Neuronal stem cell (in vitro differentiated cells): ENCODE data around the gene SP4.

Source experiments
- DNase-seq: peaks from one replicate; pipeline ENCODE4 v3.0.0-alpha.2; 2013; ENCODE audit warnings: low spot score
- H2AFZ ChIP-seq: one replicate; pipeline ENCODE4 v1.6.1; 2013; ENCODE audit warnings: mild to moderate bottlenecking, low read length, inconsistent platforms
- H2AK5ac ChIP-seq: 2 replicates; pipeline ENCODE4 v1.6.1; 2013; ENCODE audit warnings: low read depth, mild to moderate bottlenecking, inconsistent platforms, low read length, moderate library complexity, mixed read lengths
- H2BK120ac ChIP-seq: 2 replicates; pipeline ENCODE4 v1.6.1; 2013; ENCODE audit warnings: low read depth, mild to moderate bottlenecking, inconsistent platforms, low read length, moderate library complexity, mixed read lengths
- H2BK12ac ChIP-seq: one replicate; pipeline ENCODE4 v1.6.1; 2013; ENCODE audit warnings: low read length, inconsistent platforms
- H2BK15ac ChIP-seq: 2 replicates; pipeline ENCODE4 v1.6.1; 2013; ENCODE audit warnings: mild to moderate bottlenecking, low read length, inconsistent platforms, mixed read lengths
- H2BK5ac ChIP-seq: one replicate; pipeline ENCODE4 v1.6.1; 2013; ENCODE audit warnings: inconsistent platforms, mild to moderate bottlenecking, low read length, moderate library complexity
- H3K14ac ChIP-seq: one replicate; pipeline ENCODE4 v1.6.1; 2013; ENCODE audit warnings: low read length, inconsistent platforms
- H3K18ac ChIP-seq: 2 replicates; pipeline ENCODE4 v1.6.1; 2013; ENCODE audit warnings: low read length, inconsistent platforms
- H3K23ac ChIP-seq: 2 replicates; pipeline ENCODE4 v1.6.1; 2013; ENCODE audit warnings: low read depth, mild to moderate bottlenecking, mixed read lengths, low read length, inconsistent platforms; ENCODE audit not compliant: poor library complexity
- H3K27ac ChIP-seq: replicated peaks from 3 replicates; pipeline ENCODE4 v1.5.1; 2013; ENCODE audit warnings: low read length, inconsistent platforms
- H3K27me3 ChIP-seq, 3 experiments: 2 replicates each; pipeline ENCODE4 v1.6.1; 2013; ENCODE audit warnings: low read length in 3 of 3, mild to moderate bottlenecking in 2 of 3, inconsistent platforms in 1 of 3, low read depth in 1 of 3, mixed read lengths in 1 of 3, moderate library complexity in 1 of 3; ENCODE audit not compliant: control insufficient read depth in 3 of 3, insufficient read depth in 3 of 3
- H3K36me3 ChIP-seq, 2 donors: replicated peaks in 1 of 2; 2 replicates each; pipeline ENCODE4 v1.6.1; 2013; ENCODE audit warnings: low read length in 2 of 2; ENCODE audit not compliant: control insufficient read depth in 2 of 2, insufficient read depth in 2 of 2
- H3K4ac ChIP-seq: 2 replicates; pipeline ENCODE4 v1.6.1; 2013; ENCODE audit warnings: inconsistent platforms, mild to moderate bottlenecking, low read length, moderate library complexity
- H3K4me1 ChIP-seq, 2 donors: 1 replicate in 1 of 2; 2 replicates in 1 of 2; pipeline ENCODE4 v1.6.1; 2013; ENCODE audit warnings: low read length in 2 of 2, low read depth in 1 of 2; ENCODE audit not compliant: control insufficient read depth in 2 of 2, insufficient read depth in 1 of 2
- H3K4me2 ChIP-seq: one replicate; pipeline ENCODE4 v1.6.1; 2013; ENCODE audit warnings: mild to moderate bottlenecking, low read length, inconsistent platforms; ENCODE audit not compliant: insufficient read depth, poor library complexity, severe bottlenecking
- H3K4me3 ChIP-seq, 2 donors: 2 replicates each; pipeline ENCODE4 v1.5.1; 2013; ENCODE audit warnings: low read length in 2 of 2, mild to moderate bottlenecking in 2 of 2, inconsistent platforms in 1 of 2, moderate library complexity in 1 of 2
- H3K79me1 ChIP-seq: one replicate; pipeline ENCODE4 v1.6.1; 2013; ENCODE audit warnings: low read depth, mild to moderate bottlenecking, inconsistent platforms, low read length, moderate library complexity
- H3K9ac ChIP-seq: one replicate; pipeline ENCODE4 v1.6.1; 2013; ENCODE audit warnings: mild to moderate bottlenecking, low read depth, low read length, inconsistent platforms; ENCODE audit not compliant: poor library complexity
- H3K9me3 ChIP-seq, 2 donors: replicated peaks in 1 of 2; 2 replicates each; pipeline versions ENCODE3 to v1.6.1; 2013; ENCODE audit warnings: low read length in 2 of 2, mild to moderate bottlenecking in 2 of 2, inconsistent platforms in 1 of 2, low read depth in 1 of 2, mixed read lengths in 1 of 2, moderate library complexity in 1 of 2; ENCODE audit not compliant: control insufficient read depth in 2 of 2, insufficient read depth in 1 of 2
- H4K8ac ChIP-seq: one replicate; pipeline ENCODE4 v1.6.1; 2013; ENCODE audit warnings: low read depth, mild to moderate bottlenecking, inconsistent platforms, low read length, moderate library complexity
- H4K91ac ChIP-seq: one replicate; pipeline ENCODE4 v1.6.1; 2013; ENCODE audit warnings: low read length, low read depth, mild to moderate bottlenecking, inconsistent platforms; ENCODE audit not compliant: poor library complexity
- WGBS, 2 donors: extraction: QIAGEN DNeasy Blood & Tissue Kit; methylation state at CpG; one replicate each; pipeline ENCODE4 v1.1.7; 2013; ENCODE audit warnings: missing lambda C conversion rate in 2 of 2, mixed read lengths in 1 of 2; ENCODE audit not compliant: insufficient read length in 2 of 2, insufficient replicate concordance in 1 of 2; ENCODE audit errors: extremely low coverage in 2 of 2; 5-methylcytosine and 5-hydroxymethylcytosine counted together

The SP4 gene

GRCh38 chr7:21547501-21547900, 119.6 kb downstream of the SP4 start:
- no peak overlapping the region for H2AK5ac ChIP-seq
- no peaks in the 10 kb centered on the region for H3K9me3 ChIP-seq
- H4K91ac ChIP-seq: no peak overlapping the region
- H3K36me3 ChIP-seq: no peaks in the 10 kb centered on the region
- no peak for DNase-seq
- no peak overlapping the region for H3K9ac ChIP-seq
- no peaks in the 10 kb centered on the region for H3K79me1 ChIP-seq
- H4K8ac ChIP-seq: no peak overlapping the region
- no peak overlapping the region for H2BK120ac ChIP-seq
- H3K4me1 ChIP-seq: peaks cover 0 to 3% of the 10 kb centered on the region in 2 donors
- H2BK5ac ChIP-seq: no peak overlapping the region
- H2AFZ ChIP-seq: no peak overlapping the region
- no peak overlapping the region for H3K4ac ChIP-seq
- H2BK12ac ChIP-seq: no peak overlapping the region
- no peak overlapping the region for H2BK15ac ChIP-seq
- H3K23ac ChIP-seq: no peak overlapping the region
- H3K27me3 ChIP-seq: peaks cover 0 to 47% (median 17%) of the 10 kb centered on the region in 3 experiments
- no peak overlapping the region for H3K4me2 ChIP-seq
- H3K14ac ChIP-seq: no peak overlapping the region
- no peak overlapping the region for H3K27ac ChIP-seq
- WGBS, 2 donors: no CpG with 5 or more reads among the region's 3 CpGs
- no peak overlapping the region for H3K18ac ChIP-seq
- no peak overlapping the region for H3K4me3 ChIP-seq

DNA sequence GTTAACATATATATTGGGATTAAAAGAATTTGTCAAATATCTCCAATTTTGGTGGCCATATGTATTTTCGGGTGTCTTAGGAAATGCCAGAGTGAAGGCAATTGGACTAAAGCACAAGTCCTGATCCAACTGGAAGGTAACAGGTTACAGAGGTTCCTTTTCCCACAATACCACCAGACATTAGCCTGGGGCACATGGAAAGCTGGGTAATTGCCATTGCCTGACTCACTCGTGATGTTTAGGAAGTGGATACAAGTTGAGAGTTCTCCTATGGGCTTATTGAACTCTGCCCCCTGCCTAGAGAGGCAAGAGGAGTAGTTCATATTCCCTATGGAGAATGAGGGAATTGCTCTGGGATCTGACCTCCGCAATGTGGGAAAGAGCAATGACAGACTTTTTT, 120.6 kb downstream of the SP4 start:
- no CpG with 5 or more reads among the region's 3 CpGs for WGBS, 2 donors
- Histone ChIP-seq H3K14ac (no peak overlapping the region), H3K4me3 (no peak overlapping the region), H3K4me1 (no peaks in the 10 kb centered on the region), H3K27ac (no peak overlapping the region), H2BK5ac (no peak overlapping the region), H3K9me3 (no peaks in the 10 kb centered on the region), H3K18ac (no peak overlapping the region), H3K36me3 (no peaks in the 10 kb centered on the region), H3K4ac (no peak overlapping the region), H3K4me2 (no peak overlapping the region), H4K91ac (no peak overlapping the region), H2BK12ac (no peak overlapping the region), H4K8ac (no peak overlapping the region), H3K23ac (no peak overlapping the region), H2AK5ac (no peak overlapping the region), H3K9ac (no peak overlapping the region), H3K79me1 (no peaks in the 10 kb centered on the region), H2BK15ac (no peak overlapping the region), H2AFZ (no peak overlapping the region), H2BK120ac (no peak overlapping the region), H3K27me3 (peaks cover 0 to 39% (median 7%) of the 10 kb centered on the region in 3 experiments)
- no peak for DNase-seq

- H2AFZ ChIP-seq: no peak overlapping the region
- H3K27ac ChIP-seq: no peak overlapping the region
- H3K79me1 ChIP-seq: no peaks in the 10 kb centered on the region
- no CpG with 5 or more reads among the region's 3 CpGs for WGBS, 2 donors
- no peak overlapping the region for H3K4me2 ChIP-seq
- H3K36me3 ChIP-seq: no peaks in the 10 kb centered on the region
- H2AK5ac ChIP-seq: no peak overlapping the region
- H4K91ac ChIP-seq: no peak overlapping the region
- no peak overlapping the region for H2BK12ac ChIP-seq
- no peak overlapping the region for H3K4me3 ChIP-seq
- no peak for DNase-seq
- H3K18ac ChIP-seq: no peak overlapping the region
- no peak overlapping the region for H4K8ac ChIP-seq
- no peak overlapping the region for H2BK5ac ChIP-seq
- H3K23ac ChIP-seq: no peak overlapping the region
- H3K14ac ChIP-seq: no peak overlapping the region
- H3K27me3 ChIP-seq: peaks cover 0 to 24% (median 0%) of the 10 kb centered on the region in 3 experiments
- H3K9ac ChIP-seq: no peak overlapping the region
- no peaks in the 10 kb centered on the region for H3K4me1 ChIP-seq
- no peak overlapping the region for H3K4ac ChIP-seq
- H2BK15ac ChIP-seq: no peak overlapping the region
- no peaks in the 10 kb centered on the region for H3K9me3 ChIP-seq
- H2BK120ac ChIP-seq: no peak overlapping the region
Measured at GRCh38 chr7:21550076-21550475, 122.2 kb downstream of the SP4 start.

DNA sequence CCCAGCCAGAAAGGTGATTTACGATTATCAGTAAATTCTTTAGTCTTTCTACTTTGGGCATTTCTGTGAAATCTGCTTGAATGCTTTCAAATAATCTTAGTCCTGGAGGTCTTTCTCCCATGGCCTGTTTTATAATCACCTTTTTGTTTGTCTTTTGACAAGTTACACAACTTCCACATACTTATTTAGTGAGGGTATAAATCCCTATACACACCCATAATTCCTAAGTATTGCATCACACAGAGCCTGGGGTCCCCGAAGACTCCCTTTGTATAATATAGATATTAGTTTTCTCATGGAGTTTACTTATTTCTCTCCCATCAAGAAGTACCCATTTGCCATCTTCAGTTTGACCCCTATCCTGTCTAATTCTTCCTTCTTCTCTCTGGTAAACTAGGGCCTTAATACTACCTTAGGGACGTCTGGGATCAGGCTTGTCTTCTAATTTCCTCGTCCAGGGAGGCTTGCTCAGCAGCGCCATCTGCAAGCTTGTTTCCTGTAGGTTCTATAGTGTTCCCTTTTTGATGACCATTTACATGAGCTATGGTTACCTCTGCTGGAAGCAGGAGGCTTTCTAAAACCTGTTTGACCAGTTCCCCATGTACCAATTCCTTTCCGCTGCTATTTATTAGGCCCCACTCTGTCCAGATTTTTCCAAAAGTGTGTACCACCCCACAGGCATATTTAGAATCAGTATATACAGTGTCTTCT, 123.1 kb downstream of the SP4 start:
- Histone ChIP-seq H3K4me3 (no peak overlapping the region), H3K27ac (no peak overlapping the region), H4K91ac (no peak overlapping the region), H3K4me2 (no peak overlapping the region), H3K27me3 (peaks cover 0 to 15% (median 0%) of the 10 kb centered on the region in 3 experiments), H2BK12ac (no peak overlapping the region), H3K18ac (no peak overlapping the region), H2BK15ac (no peak overlapping the region), H3K23ac (no peak overlapping the region), H4K8ac (no peak overlapping the region), H3K79me1 (no peaks in the 10 kb centered on the region), H3K14ac (no peak overlapping the region), H2BK120ac (no peak overlapping the region), H2BK5ac (no peak overlapping the region), H3K9me3 (no peaks in the 10 kb centered on the region), H3K36me3 (no peaks in the 10 kb centered on the region), H3K9ac (no peak overlapping the region), H3K4ac (no peak overlapping the region), H2AK5ac (no peak overlapping the region), H2AFZ (no peak overlapping the region), H3K4me1 (no peaks in the 10 kb centered on the region)
- no CpG with 5 or more reads among the region's 6 CpGs for WGBS, 2 donors
- no peak for DNase-seq
